A673 (cell line): ENCODE data around the gene WBP2. TPM values are rescaled to one million over a fixed set of nuclear protein-coding genes. Genes with fewer than 3 reads are reported as not detected.

Experiments used
- BruUV-seq: library from RNA; stranded (reverse); fragments of 400-500 nt; replicated peaks from 2 replicates; lab custom pipeline; 2021; lab: Mats Ljungman, UMichigan
- CTCF ChIA-PET: fragments of 300-600 bp; sonication (Branson Sonifier 250); formaldehyde crosslinking; loops from one replicate; lab custom pipeline; 2022; ENCODE audit warnings: antibody characterized with exemption; lab: Charles Lee
- POLR2A ChIA-PET: fragments of 300-600 bp; sonication (Branson Sonifier 250); formaldehyde crosslinking; loops from one replicate; lab custom pipeline; 2022; ENCODE audit warnings: antibody characterized with exemption; ENCODE audit not compliant: low non-redundant PET; lab: Charles Lee
- DNase-seq: peaks from one replicate; pipeline ENCODE4 v3.0.0-alpha.2; 2015; ENCODE audit warnings: low spot score
- H3K27ac ChIP-seq: fragments of 200-600 bp; sonication (generic); 2 replicates; pipeline ENCODE4 v1.5.1; 2016; ENCODE audit warnings: mixed run types, low read depth, mild to moderate bottlenecking, mixed read lengths, antibody characterized with exemption, low read length; ENCODE audit not compliant: poor library complexity, severe bottlenecking
- H3K27me3 ChIP-seq: fragments of 200-600 bp; sonication (generic); replicated peaks from 2 replicates; pipeline ENCODE4 v1.6.1; 2017; ENCODE audit warnings: mixed run types, low read depth, mild to moderate bottlenecking, mixed read lengths, antibody characterized with exemption, low read length; ENCODE audit not compliant: insufficient read depth, poor library complexity
- H3K36me3 ChIP-seq: fragments of 200-600 bp; sonication (generic); 2 replicates; pipeline ENCODE4 v1.6.1; 2016; ENCODE audit warnings: mixed run types, mild to moderate bottlenecking, mixed read lengths, antibody characterized with exemption, low read length; ENCODE audit not compliant: insufficient read depth, poor library complexity, severe bottlenecking
- H3K4me1 ChIP-seq: fragments of 200-600 bp; sonication (generic); 2 replicates; pipeline ENCODE4 v1.6.1; 2017; ENCODE audit warnings: mixed run types, mild to moderate bottlenecking, mixed read lengths, antibody characterized with exemption, low read length; ENCODE audit not compliant: insufficient read depth, poor library complexity, severe bottlenecking
- H3K4me3 ChIP-seq: fragments of 200-600 bp; sonication (generic); 2 replicates; pipeline ENCODE4 v1.5.1; 2016; ENCODE audit warnings: low read depth, mixed run types, mild to moderate bottlenecking, mixed read lengths, low read length; ENCODE audit not compliant: poor library complexity, severe bottlenecking
- H3K9me3 ChIP-seq: fragments of 200-600 bp; sonication (generic); 2 replicates; pipeline ENCODE4 v1.6.1; 2016; ENCODE audit warnings: mixed run types, low read depth, mild to moderate bottlenecking, mixed read lengths, antibody characterized with exemption, low read length; ENCODE audit not compliant: poor library complexity, severe bottlenecking
- EZH2 ChIP-seq: fragments of 200-600 bp; sonication (generic); IDR thresholded peaks from 2 replicates; pipeline ENCODE4 v1.6.1; 2017; ENCODE audit warnings: borderline replicate concordance, low read depth, mild to moderate bottlenecking, mixed read lengths, antibody characterized with exemption, low read length; ENCODE audit not compliant: poor library complexity, severe bottlenecking
- intact Hi-C: fragments of 100-400 bp; cut with micrococcal nuclease; formaldehyde crosslinking; loops from one replicate; pipeline ENCODE4 v1.10.0; 2022; ENCODE audit not compliant: unreplicated experiment
- total RNA-seq: library from RNA; stranded (reverse); gene quantifications from 2 replicates; pipeline ENCODE4 v1.2.3, GENCODE V29; 2021
- TF ChIP-seq, protein P1 (sequence below): fragments of 300-800, 200-600 bp; sonication (generic); conservative IDR thresholded peaks from 2 replicates; pipeline ENCODE4 v1.5.1; 2017; ENCODE audit warnings: low read depth, mild to moderate bottlenecking, antibody characterized with exemption, low read length, moderate library complexity, mixed read lengths

Gene WBP2
- total RNA-seq, 1 experiment from 2014 or later, result 70.3 TPM

DNA sequence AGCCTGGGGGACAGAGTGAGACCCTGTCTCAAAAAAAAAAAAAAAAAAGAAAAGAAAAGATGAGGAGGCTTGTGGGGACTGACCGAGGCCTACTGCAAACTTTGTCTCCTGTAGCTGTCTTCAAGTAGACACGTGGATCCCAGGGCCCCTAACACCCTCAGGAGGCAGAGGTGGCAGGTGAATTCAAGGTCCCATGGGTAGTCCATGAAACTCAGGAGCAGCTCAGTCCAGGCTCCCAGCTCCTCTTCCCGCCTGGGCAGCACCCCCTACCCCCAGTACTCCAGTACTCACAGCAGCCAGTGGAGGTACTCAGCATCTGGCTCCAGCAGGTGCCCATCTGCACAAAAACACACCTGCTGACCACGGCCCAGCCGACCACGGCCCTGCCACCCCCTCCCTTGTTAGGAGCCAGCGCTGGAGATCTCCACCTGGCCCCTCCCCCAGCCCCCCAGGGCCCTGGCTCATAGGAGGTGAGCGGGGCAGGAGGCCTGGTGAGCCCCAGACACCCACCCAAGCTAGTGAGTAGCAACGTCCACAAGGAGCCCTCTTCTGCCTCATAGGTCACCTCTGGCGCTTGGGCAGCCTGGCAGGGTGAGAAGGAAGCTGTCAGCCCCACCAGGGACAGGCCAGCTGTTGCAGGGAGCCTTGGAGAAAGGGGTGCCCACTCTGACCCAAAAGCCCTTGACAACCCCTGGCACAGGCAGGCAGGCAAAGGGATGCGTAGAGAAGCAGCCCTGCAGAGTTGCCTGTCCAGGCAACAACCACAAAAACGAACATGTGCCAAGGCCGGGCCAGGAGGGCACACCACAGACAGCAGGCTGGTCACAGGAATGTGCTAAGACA is 45.8 kb upstream of the WBP2 start:
- no peak overlapping the region for H3K27ac ChIP-seq
- H3K27me3 ChIP-seq, result no peaks in the 10 kb centered on the region
- no peak overlapping the region for H3K4me3 ChIP-seq
- H3K4me1 ChIP-seq, result peaks cover 16% of the 10 kb centered on the region
- ChIA-PET POLR2A (no interaction called here), CTCF (no interaction called here)
- peaks cover 36% of the 10 kb centered on the region for H3K36me3 ChIP-seq
- intact Hi-C loops, result no loop called here
- no peak for DNase-seq
- no peaks in the 10 kb centered on the region for H3K9me3 ChIP-seq
- TF ChIP-seq EZH2, result no peak
- TF ChIP-seq, protein P1, sequence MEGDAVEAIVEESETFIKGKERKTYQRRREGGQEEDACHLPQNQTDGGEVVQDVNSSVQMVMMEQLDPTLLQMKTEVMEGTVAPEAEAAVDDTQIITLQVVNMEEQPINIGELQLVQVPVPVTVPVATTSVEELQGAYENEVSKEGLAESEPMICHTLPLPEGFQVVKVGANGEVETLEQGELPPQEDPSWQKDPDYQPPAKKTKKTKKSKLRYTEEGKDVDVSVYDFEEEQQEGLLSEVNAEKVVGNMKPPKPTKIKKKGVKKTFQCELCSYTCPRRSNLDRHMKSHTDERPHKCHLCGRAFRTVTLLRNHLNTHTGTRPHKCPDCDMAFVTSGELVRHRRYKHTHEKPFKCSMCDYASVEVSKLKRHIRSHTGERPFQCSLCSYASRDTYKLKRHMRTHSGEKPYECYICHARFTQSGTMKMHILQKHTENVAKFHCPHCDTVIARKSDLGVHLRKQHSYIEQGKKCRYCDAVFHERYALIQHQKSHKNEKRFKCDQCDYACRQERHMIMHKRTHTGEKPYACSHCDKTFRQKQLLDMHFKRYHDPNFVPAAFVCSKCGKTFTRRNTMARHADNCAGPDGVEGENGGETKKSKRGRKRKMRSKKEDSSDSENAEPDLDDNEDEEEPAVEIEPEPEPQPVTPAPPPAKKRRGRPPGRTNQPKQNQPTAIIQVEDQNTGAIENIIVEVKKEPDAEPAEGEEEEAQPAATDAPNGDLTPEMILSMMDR, result no peak
- no TSS peak for BruUV-seq

DNA sequence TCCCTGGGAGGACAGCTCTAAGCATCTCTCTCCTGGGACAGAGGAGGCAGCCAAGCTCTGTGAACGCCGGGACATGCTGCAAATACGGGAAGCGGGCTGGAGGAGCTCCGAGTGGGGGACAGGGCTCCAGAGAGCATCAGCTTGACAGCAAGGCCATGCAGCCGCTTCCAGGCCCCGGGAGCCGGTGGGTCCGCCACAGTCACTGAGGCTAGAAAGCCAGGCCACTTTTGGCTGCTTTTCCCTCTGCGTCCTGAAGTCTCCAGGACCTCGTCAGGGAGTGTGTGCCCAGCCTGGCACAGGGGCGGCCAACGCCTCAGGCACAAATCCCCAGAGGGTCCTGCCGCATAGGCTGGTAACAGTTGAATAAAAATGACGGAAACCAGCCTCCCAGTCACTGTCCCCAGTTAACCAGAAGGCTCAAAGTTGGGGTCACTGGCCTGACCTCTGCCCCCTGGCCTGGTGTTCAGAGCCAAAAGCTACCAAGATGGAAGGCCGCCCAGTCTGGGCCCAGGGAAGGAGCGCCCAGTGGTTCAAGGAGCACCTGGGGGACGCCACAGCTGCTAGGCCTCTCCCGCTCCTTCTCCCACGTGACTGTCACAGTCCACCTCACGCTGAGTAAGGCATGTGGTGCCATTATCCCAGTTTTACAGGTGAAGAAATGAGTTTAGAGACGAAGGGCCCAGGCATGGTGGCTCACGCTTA is 44.8 kb upstream of the WBP2 start:
- POLR2A ChIA-PET, result no interaction called here
- H3K4me3 ChIP-seq, result no peak overlapping the region
- no peaks in the 10 kb centered on the region for H3K27me3 ChIP-seq
- TF ChIP-seq, protein P1, result no peak
- TF ChIP-seq EZH2, result no peak
- DNase-seq, result no peak
- H3K4me1 ChIP-seq, result peaks cover 24% of the 10 kb centered on the region
- CTCF ChIA-PET, result no interaction called here
- intact Hi-C loops, result no loop called here
- H3K27ac ChIP-seq, result no peak overlapping the region
- no peaks in the 10 kb centered on the region for H3K9me3 ChIP-seq
- H3K36me3 ChIP-seq, result peaks cover 36% of the 10 kb centered on the region
- no TSS peak for BruUV-seq

DNA sequence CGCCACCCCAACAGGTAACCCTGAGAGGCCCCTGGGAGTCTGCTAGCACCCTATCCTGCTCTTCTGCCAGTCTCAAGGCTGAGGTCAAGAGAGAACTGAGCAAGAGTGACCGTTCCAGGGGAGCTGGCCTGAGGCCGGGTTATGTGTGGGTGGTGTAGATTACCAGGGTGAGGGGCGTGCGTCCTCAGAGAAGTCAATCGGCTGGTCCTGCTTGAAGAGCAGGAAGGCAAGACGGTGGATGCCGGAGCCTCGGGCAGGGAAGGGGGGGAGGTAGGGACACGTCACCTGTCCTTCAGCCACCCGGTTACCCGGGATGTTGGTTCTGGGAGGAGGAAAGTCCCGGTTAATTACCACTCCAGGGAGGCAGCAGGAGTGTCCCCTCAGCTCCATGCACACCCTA is 44.2 kb upstream of the WBP2 start:
- no peak for TF ChIP-seq EZH2
- TF ChIP-seq, protein P1, result no peak
- no peaks in the 10 kb centered on the region for H3K27me3 ChIP-seq
- peaks cover 26% of the 10 kb centered on the region for H3K4me1 ChIP-seq
- intact Hi-C loops, result no loop called here
- no peaks in the 10 kb centered on the region for H3K9me3 ChIP-seq
- H3K27ac ChIP-seq, result no peak overlapping the region
- ChIA-PET CTCF (no interaction called here), POLR2A (no interaction called here)
- H3K36me3 ChIP-seq, result peaks cover 36% of the 10 kb centered on the region
- H3K4me3 ChIP-seq, result no peak overlapping the region
- BruUV-seq, result no TSS peak
- no peak for DNase-seq
